H1 (cell line): ENCODE measurements around the gene POLR2A. TPM values are rescaled to one million over a fixed set of nuclear protein-coding genes. Genes with fewer than 3 reads are reported as not detected.

Source experiments
- CTCF ChIA-PET: fragments of 300-600 bp; sonication (Branson Sonifier 250); formaldehyde crosslinking; loops from one replicate; lab custom pipeline; 2021; ENCODE audit not compliant: partially characterized antibody; lab: Charles Lee
- POLR2A ChIA-PET: fragments of 300-600 bp; sonication (Branson Sonifier 250); formaldehyde crosslinking; loops from one replicate; lab custom pipeline; 2021; ENCODE audit warnings: inconsistent platforms; ENCODE audit not compliant: partially characterized antibody; lab: Charles Lee
- DNase-seq, 2 experiments: peaks; one replicate each; pipeline versions ENCODE4 v3.0.0 to v3.0.0-alpha.2; 2010 to 2022; ENCODE audit warnings: low spot score in 2 of 2, low read depth in 1 of 2, mixed read lengths in 1 of 2
- FAIRE-seq: peaks from 2 replicates; lab custom pipeline; 2011; peaks lifted over from hg19 to GRCh38; lab: Jason Lieb, UNC
- H2AFZ ChIP-seq: 2 replicates; pipeline ENCODE4 v1.8.1; 2012; ENCODE audit warnings: low read length, inconsistent platforms
- H2AK5ac ChIP-seq: 2 replicates; pipeline ENCODE4 v1.6.1; 2013; ENCODE audit warnings: low read depth, low read length
- H2BK120ac ChIP-seq: replicated peaks from 2 replicates; pipeline ENCODE3; 2013; ENCODE audit warnings: low read depth, low read length, inconsistent platforms
- H2BK12ac ChIP-seq: 2 replicates; pipeline ENCODE4 v1.6.1; 2013; ENCODE audit warnings: low read depth, low read length
- H2BK15ac ChIP-seq: 2 replicates; pipeline ENCODE4 v1.6.1; 2013; ENCODE audit warnings: low read length
- H2BK20ac ChIP-seq: 2 replicates; pipeline ENCODE4 v1.6.1; 2013; ENCODE audit warnings: low read length
- H2BK5ac ChIP-seq: 2 replicates; pipeline ENCODE4 v1.6.1; 2013; ENCODE audit warnings: low read depth, low read length
- H3K14ac ChIP-seq: 2 replicates; pipeline ENCODE4 v1.6.1; 2013; ENCODE audit warnings: inconsistent platforms; ENCODE audit not compliant: insufficient read length
- H3K18ac ChIP-seq: 2 replicates; pipeline ENCODE4 v1.6.1; 2013; ENCODE audit warnings: low read length; ENCODE audit errors: extremely low read depth
- H3K23ac ChIP-seq: 2 replicates; pipeline ENCODE4 v1.6.1; 2013; ENCODE audit warnings: inconsistent platforms; ENCODE audit not compliant: insufficient read length
- H3K23me2 ChIP-seq: 2 replicates; pipeline ENCODE4 v1.6.1; 2013; ENCODE audit warnings: low read depth, low read length
- H3K27ac ChIP-seq: 2 replicates; pipeline ENCODE4 v1.6.1; 2011; ENCODE audit warnings: low read depth, low read length, inconsistent platforms
- H3K27me3 ChIP-seq, 4 experiments: replicated peaks in 1 of 4; 1 replicate in 1 of 4; 2 replicates in 3 of 4; pipeline versions ENCODE4 v1.6.1 to v1.8.1; 2011 to 2013; ENCODE audit warnings: low read length in 3 of 4, mild to moderate bottlenecking in 3 of 4, inconsistent platforms in 2 of 4, mixed read lengths in 2 of 4, moderate library complexity in 1 of 4; ENCODE audit not compliant: control insufficient read depth in 3 of 4, insufficient read depth in 3 of 4; ENCODE audit errors: extremely low read depth in 1 of 4
- H3K36me3 ChIP-seq, 4 experiments: 2 replicates each; pipeline versions ENCODE4 v1.6.1 to v1.8.1; 2011 to 2013; ENCODE audit warnings: mild to moderate bottlenecking in 4 of 4, low read length in 3 of 4, moderate library complexity in 2 of 4, control low read depth in 1 of 4, inconsistent platforms in 1 of 4; ENCODE audit not compliant: insufficient read depth in 4 of 4, control insufficient read depth in 2 of 4
- H3K4ac ChIP-seq: replicated peaks from 2 replicates; pipeline ENCODE3; 2013; ENCODE audit warnings: low read length, low read depth, mixed read lengths, inconsistent platforms; ENCODE audit not compliant: insufficient read length
- H3K4me1 ChIP-seq, 4 experiments: replicated peaks in 1 of 4; 1 replicate in 1 of 4; 2 replicates in 3 of 4; pipeline versions ENCODE4 v1.6.1 to v1.8.1; 2011 to 2013; ENCODE audit warnings: low read length in 3 of 4, inconsistent platforms in 2 of 4, mixed read lengths in 1 of 4; ENCODE audit not compliant: insufficient read depth in 4 of 4, control insufficient read depth in 3 of 4
- H3K4me2 ChIP-seq, 2 experiments: 2 replicates each; pipeline versions ENCODE4 v1.6.1 to v1.8.1; 2011 to 2013; ENCODE audit warnings: low read depth in 2 of 2, low read length in 2 of 2, control low read depth in 1 of 2, inconsistent platforms in 1 of 2, mild to moderate bottlenecking in 1 of 2; ENCODE audit not compliant: insufficient read depth in 1 of 2
- H3K4me3 ChIP-seq, 4 experiments: fragments of 200-600, 300-600 bp in 1 of 4; sonication (generic), shearing (Covaris generic), sonication (Bioruptor Twin) in 1 of 4; 2 replicates each; pipeline versions ENCODE4 v1.5.1 to v1.8.1; 2011 to 2016; ENCODE audit warnings: low read length in 4 of 4, low read depth in 3 of 4, control low read depth in 2 of 4, inconsistent platforms in 2 of 4, mild to moderate bottlenecking in 2 of 4, mixed read lengths in 1 of 4, moderate library complexity in 1 of 4; ENCODE audit not compliant: insufficient read depth in 2 of 4; ENCODE audit errors: extremely low read depth in 1 of 4
- H3K56ac ChIP-seq: replicated peaks from 2 replicates; pipeline ENCODE3; 2013; ENCODE audit warnings: low read depth, mild to moderate bottlenecking, mixed read lengths, low read length, inconsistent platforms; ENCODE audit not compliant: insufficient read length
- H3K79me1 ChIP-seq: 2 replicates; pipeline ENCODE4 v1.6.1; 2013; ENCODE audit warnings: low read depth, low read length, control low read depth
- H3K79me2 ChIP-seq, 2 experiments: 2 replicates each; pipeline versions ENCODE4 v1.6.1 to v1.8.1; 2012 to 2013; ENCODE audit warnings: low read length in 2 of 2, mild to moderate bottlenecking in 2 of 2, inconsistent platforms in 1 of 2; ENCODE audit not compliant: insufficient read depth in 2 of 2, control insufficient read depth in 1 of 2
- H3K9ac ChIP-seq, 4 experiments: replicated peaks in 1 of 4; 1 replicate in 1 of 4; 2 replicates in 3 of 4; pipeline versions ENCODE4 v1.6.1 to v1.8.1; 2011 to 2013; ENCODE audit warnings: low read depth in 3 of 4, low read length in 3 of 4, control low read depth in 2 of 4, mild to moderate bottlenecking in 2 of 4, moderate library complexity in 2 of 4, inconsistent platforms in 1 of 4; ENCODE audit errors: extremely low read depth in 1 of 4
- H3K9me3 ChIP-seq, 2 experiments: 2 replicates each; pipeline versions ENCODE4 v1.6.1 to v1.8.1; 2012 to 2013; ENCODE audit warnings: mild to moderate bottlenecking in 2 of 2, moderate library complexity in 2 of 2, control low read depth in 1 of 2, inconsistent platforms in 1 of 2, low read depth in 1 of 2, low read length in 1 of 2, mixed read lengths in 1 of 2; ENCODE audit not compliant: insufficient read depth in 2 of 2
- H4K20me1 ChIP-seq, 2 experiments: replicated peaks in 1 of 2; 2 replicates each; pipeline versions ENCODE3 to v1.8.1; 2011 to 2013; ENCODE audit warnings: inconsistent platforms in 2 of 2, low read length in 2 of 2, mild to moderate bottlenecking in 1 of 2; ENCODE audit not compliant: insufficient read depth in 2 of 2, control insufficient read depth in 1 of 2
- H4K5ac ChIP-seq: 2 replicates; pipeline ENCODE4 v1.6.1; 2013; ENCODE audit warnings: low read length, low read depth, mixed read lengths, inconsistent platforms; ENCODE audit not compliant: insufficient read length
- H4K8ac ChIP-seq: 2 replicates; pipeline ENCODE4 v1.8.0; 2013; ENCODE audit warnings: mild to moderate bottlenecking, moderate library complexity, low read length, inconsistent platforms; ENCODE audit not compliant: insufficient read depth; ENCODE audit errors: extremely low read depth
- H4K91ac ChIP-seq: replicated peaks from 2 replicates; pipeline ENCODE3; 2013; ENCODE audit warnings: low read length, mixed read lengths, inconsistent platforms; ENCODE audit not compliant: insufficient read length
- GTF2F1 ChIP-seq: IDR thresholded peaks from 2 replicates; pipeline ENCODE4 v1.6.1; 2012; ENCODE audit warnings: low read depth, low read length, improper control_type of control experiment, borderline replicate concordance
- KDM4A ChIP-seq: IDR thresholded peaks from one replicate; pipeline ENCODE4 v1.7.1; 2012; ENCODE audit warnings: low read depth, mild to moderate bottlenecking, moderate library complexity, low read length, inconsistent platforms; ENCODE audit not compliant: severe bottlenecking
- WGBS, 2 experiments: shearing (Covaris generic) in 1 of 2; methylation state at CpG; one replicate each; pipeline versions ENCODE4 v1.1.6 to v1.1.7; 2013 to 2015; ENCODE audit warnings: low lambda C conversion rate in 2 of 2, mixed read lengths in 2 of 2, inconsistent platforms in 1 of 2, low coverage in 1 of 2, missing lambda C conversion rate in 1 of 2; ENCODE audit not compliant: insufficient replicate concordance in 2 of 2, insufficient coverage in 1 of 2, insufficient read length in 1 of 2; ENCODE audit errors: extremely low coverage in 1 of 2, missing lambda C conversion rate in 1 of 2; 5-methylcytosine and 5-hydroxymethylcytosine counted together
- polyA plus RNA-seq, 7 experiments: library from polyadenylated mRNA; depleted of rRNA in 3 of 7; stranded (reverse) in 5 of 7; unstranded in 2 of 7; fragments of >200 nt in 5 of 7; fragments of 200-250 nt in 2 of 7; gene quantifications; 1 replicate in 5 of 7; 2 replicates in 1 of 7; 4 replicates in 1 of 7; pipeline versions ENCODE4 v1.2.1 to v1.2.3, GENCODE V29; 2011 to 2013; ENCODE audit warnings: missing spikeins in 2 of 7, mixed read lengths in 2 of 7
- total RNA-seq: library from RNA; stranded (reverse); fragmentation: NEBNext Ultra II Directional; extraction: Animal tissue kit (Norgen Biotek cat#: 25700); gene quantifications from 2 replicates; pipeline ENCODE4 v1.2.1, GENCODE V29; 2021

POLR2A gene
- total and polyA plus RNA-seq, 2 of the 8 experiments (the other 6 are each of a cell fraction or from before 2014, with no cell fraction given) = 26.8 to 150 TPM

GRCh38 chr17:7439462-7440112, 44.6 kb upstream of the POLR2A start, which contains the start of gene FGF11:
Gene FGF11 (plus strand): TSS chr17:7439512. CDS start chr17:7439621, 109 bp downstream.
- no peak for DNase-seq
- CTCF ChIA-PET = interaction anchor here (1.1 to 1.9 kb wide), 6 partner anchors 9 to 79 kb away, joined by 3 to 5 read pairs (median 3); partner anchors contain the start of gene TMEM256
- H4K5ac ChIP-seq = peak within 1 kb of the TSS; percentile 95

More at GRCh38 chr17:7439462-7440112, 44.6 kb upstream of the POLR2A start, which contains the start of gene FGF11:
- peak within 1 kb of the TSS; percentile 77 for H3K56ac ChIP-seq
- no peak within 1 kb of the TSS for H3K14ac ChIP-seq
- no peaks in the 10 kb centered on the region for H3K79me1 ChIP-seq
- peaks cover 2 to 19% (median 13%) of the 10 kb centered on the region in 4 experiments; a peak in 6 of 7 replicates for H3K27me3 ChIP-seq
- TF ChIP-seq GTF2F1 = no peak
- TF ChIP-seq KDM4A = peak; percentile 15
- TF ChIP-seq, all 59 proteins: peak for 1
- Histone ChIP-seq H3K36me3 (no peaks in the 10 kb centered on the region), H2BK120ac (peak within 1 kb of the TSS; percentile 57), H3K79me2 (no peaks in the 10 kb centered on the region), H2BK15ac (no peak within 1 kb of the TSS), H3K18ac (peak within 1 kb of the TSS; percentile 100), H3K27ac (peak within 1 kb of the TSS; percentile 98), H3K4me1 (peaks cover 2 to 33% (median 16%) of the 10 kb centered on the region in 4 experiments), H2BK20ac (peak within 1 kb of the TSS; percentile 9; the same call in 1 of the 2 replicates), H2AK5ac (no peak within 1 kb of the TSS), H2AFZ (no peak within 1 kb of the TSS), H4K91ac (peak within 1 kb of the TSS; percentile 94), H3K23ac (no peak within 1 kb of the TSS), H2BK5ac (peak within 1 kb of the TSS; percentile 90), H4K20me1 (no peaks in the 10 kb centered on the region), H3K9ac (peak within 1 kb of the TSS; percentile 50 to 95 (median 92); a peak in 6 of 7 replicates), H2BK12ac (peak within 1 kb of the TSS; percentile 80; the same call in 1 of the 2 replicates), H3K4ac (peak within 1 kb of the TSS; percentile 58), H3K4me3 (peak within 1 kb of the TSS; percentile 50 to 83 (median 67)), H4K8ac (no peak within 1 kb of the TSS), H3K4me2 (peak within 1 kb of the TSS; percentile 91), H3K9me3 (no peaks in the 10 kb centered on the region), H3K23me2 (peaks cover 31% of the 10 kb centered on the region)
- FAIRE-seq = no peak
- POLR2A ChIA-PET = interaction anchor here (0.5 to 15.5 kb wide), 20 partner anchors 9 to 205 kb away, joined by 3 to 339 read pairs (median 4); partner anchors contain the start of genes ACAP1, DVL2, NLGN2 and POLR2A
- 3% methylated on average over 15 of the region's 50 CpGs; no CpG with 5 or more reads in 1 of the 2 experiments for WGBS, 2 experiments
